ENCODE data around the gene PPP1R14B. TPM values are rescaled to one million over a fixed set of nuclear protein-coding genes. Genes with fewer than 3 reads are reported as not detected.

The PPP1R14B gene
- total and polyA plus RNA-seq, 2 of the 13 experiments (the other 11 are each of a cell fraction or from before 2014, with no cell fraction given), result 110 to 148 TPM

GRCh38 chr11:64227405-64227956 is 19.3 kb downstream of the PPP1R14B start:
- DNase-seq (ENCODE audit: low spot score) (no peak), ATAC-seq (no peak), FAIRE-seq (no peak)
- Histone ChIP-seq H3K4me2 (ENCODE audit: low read depth, low read length) (peak overlapping the region; percentile 96), H2AFZ (ENCODE audit: low read length) (no peak overlapping the region), H3K9me3 (ENCODE audit: low read length) (no peaks in the 10 kb centered on the region), H4K20me1 (ENCODE audit: insufficient read depth, low read length) (no peaks in the 10 kb centered on the region), H3K4me1 (ENCODE audit: insufficient read depth, low read length) (peaks cover 49% of the 10 kb centered on the region), H3K27me3 (ENCODE audit: control insufficient read depth in 1 of 2, insufficient read depth in 2 of 2, low read length in 2 of 2) (no peaks in the 10 kb centered on the region), H3K9ac (ENCODE audit: insufficient read depth, low read depth, low read length) (peak overlapping the region; percentile 77), H3K27ac (ENCODE audit: extremely low read length, insufficient read depth, low read length) (no peak overlapping the region), H3K4me3 (replicated peaks in 1 of 3; ENCODE audit: insufficient read depth in 1 of 3, low read depth in 2 of 3, low read length in 3 of 3) (peak overlapping the region; percentile 78 to 96 (median 82)), H3K79me2 (ENCODE audit: insufficient read depth, low read length) (no peaks in the 10 kb centered on the region), H3K36me3 (replicated peaks in 1 of 2; ENCODE audit: control insufficient read depth in 1 of 2, insufficient read depth in 2 of 2, low read length in 2 of 2) (peaks cover 0 to 3% of the 10 kb centered on the region in 2 experiments; a peak in 2 of 5 replicates)
- BruUV-seq (replicated peaks), result no TSS peak
- in situ Hi-C loops (cut with HindIII; ENCODE audit: extremely low pct_ligation_motif_present, low pct_unique_long_range_greater_than_20kb), result no loop called here
- 84% methylated on average over 3 of the region's 3 CpGs for WGBS (ENCODE audit: low lambda C conversion rate)
- intact Hi-C loops (cut with micrococcal nuclease; ENCODE audit: unreplicated experiment), result no loop called here
- POLR2A ChIA-PET, result interaction anchor here (0.8 to 3.3 kb wide), 7 partner anchors 10 to 78 kb away, joined by 3 to 27 read pairs (median 18); partner anchors contain the start of genes ESRRA, PPP1R14B and STIP1
- TF ChIP-seq, protein P1, sequence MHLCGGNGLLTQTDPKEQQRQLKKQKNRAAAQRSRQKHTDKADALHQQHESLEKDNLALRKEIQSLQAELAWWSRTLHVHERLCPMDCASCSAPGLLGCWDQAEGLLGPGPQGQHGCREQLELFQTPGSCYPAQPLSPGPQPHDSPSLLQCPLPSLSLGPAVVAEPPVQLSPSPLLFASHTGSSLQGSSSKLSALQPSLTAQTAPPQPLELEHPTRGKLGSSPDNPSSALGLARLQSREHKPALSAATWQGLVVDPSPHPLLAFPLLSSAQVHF (CRISPR knock-in tag; IDR thresholded peaks at IDR 0.05), result peak; percentile 6; the same call in 1 of the 2 replicates
- TF ChIP-seq CREB1 (IDR thresholded peaks at IDR 0.05), result no peak
- TF ChIP-seq CREB1 (CRISPR knock-in tag; IDR thresholded peaks at IDR 0.05), result no peak
- CTCF ChIA-PET (ENCODE audit: low intra/inter-chr PET ratio, low total read pairs), result no interaction called here

GRCh38 chr11:64226507-64227051 is 20.2 kb downstream of the PPP1R14B start:
- Histone ChIP-seq H3K4me1 (ENCODE audit: insufficient read depth, low read length) (peaks cover 40% of the 10 kb centered on the region), H3K9me3 (ENCODE audit: low read length) (no peaks in the 10 kb centered on the region), H4K20me1 (ENCODE audit: insufficient read depth, low read length) (no peaks in the 10 kb centered on the region), H3K79me2 (ENCODE audit: insufficient read depth, low read length) (no peaks in the 10 kb centered on the region), H3K27me3 (ENCODE audit: control insufficient read depth in 1 of 2, insufficient read depth in 2 of 2, low read length in 2 of 2) (no peaks in the 10 kb centered on the region), H3K4me3 (replicated peaks in 1 of 3; ENCODE audit: insufficient read depth in 1 of 3, low read depth in 2 of 3, low read length in 3 of 3) (peak overlapping the region; percentile 78 to 96 (median 82)), H3K27ac (ENCODE audit: extremely low read length, insufficient read depth, low read length) (peak overlapping the region; percentile 56), H3K4me2 (ENCODE audit: low read depth, low read length) (peak overlapping the region; percentile 96), H2AFZ (ENCODE audit: low read length) (no peak overlapping the region), H3K36me3 (replicated peaks in 1 of 2; ENCODE audit: control insufficient read depth in 1 of 2, insufficient read depth in 2 of 2, low read length in 2 of 2) (peaks cover 0 to 3% of the 10 kb centered on the region in 2 experiments; a peak in 2 of 5 replicates), H3K9ac (ENCODE audit: insufficient read depth, low read depth, low read length) (peak overlapping the region; percentile 77)
- ChIA-PET POLR2A (interaction anchor here (1.0 to 3.3 kb wide), 15 partner anchors 8 to 219 kb away, joined by 3 to 27 read pairs (median 7); partner anchors contain the start of genes ESRRA, FKBP2, PPP1R14B and PRDX5), CTCF (ENCODE audit: low intra/inter-chr PET ratio, low total read pairs) (no interaction called here)
- BruUV-seq (replicated peaks), result TSS peak; percentile 77
- FAIRE-seq, result no peak
- intact Hi-C loops (cut with micrococcal nuclease; ENCODE audit: unreplicated experiment), result no loop called here
- peak; percentile 50 for DNase-seq (ENCODE audit: low spot score)
- peak; percentile 42 for ATAC-seq
- in situ Hi-C loops (cut with HindIII; ENCODE audit: extremely low pct_ligation_motif_present, low pct_unique_long_range_greater_than_20kb), result no loop called here
- WGBS (ENCODE audit: low lambda C conversion rate), result 0% methylated on average over 8 of the region's 26 CpGs
- TF ChIP-seq CREB3 (CRISPR knock-in tag; IDR thresholded peaks at IDR 0.05), result no peak
- TF ChIP-seq ERF (CRISPR knock-in tag; IDR thresholded peaks at IDR 0.05), result peak; percentile 6
- TF ChIP-seq, protein P2, sequence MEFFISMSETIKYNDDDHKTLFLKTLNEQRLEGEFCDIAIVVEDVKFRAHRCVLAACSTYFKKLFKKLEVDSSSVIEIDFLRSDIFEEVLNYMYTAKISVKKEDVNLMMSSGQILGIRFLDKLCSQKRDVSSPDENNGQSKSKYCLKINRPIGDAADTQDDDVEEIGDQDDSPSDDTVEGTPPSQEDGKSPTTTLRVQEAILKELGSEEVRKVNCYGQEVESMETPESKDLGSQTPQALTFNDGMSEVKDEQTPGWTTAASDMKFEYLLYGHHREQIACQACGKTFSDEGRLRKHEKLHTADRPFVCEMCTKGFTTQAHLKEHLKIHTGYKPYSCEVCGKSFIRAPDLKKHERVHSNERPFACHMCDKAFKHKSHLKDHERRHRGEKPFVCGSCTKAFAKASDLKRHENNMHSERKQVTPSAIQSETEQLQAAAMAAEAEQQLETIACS (CRISPR knock-in tag; IDR thresholded peaks at IDR 0.05), result 0 out of 2 replicates have a peak, but pooled peaks have one; percentile 44
- no peak for TF ChIP-seq ZNF563 (CRISPR knock-in tag; IDR thresholded peaks at IDR 0.05)
- TF ChIP-seq RFXAP (CRISPR knock-in tag; IDR thresholded peaks at IDR 0.05; ENCODE audit: borderline replicate concordance), result 0 out of 2 replicates have a peak, but pooled peaks have one; percentile 46
- TF ChIP-seq ZNF253 (CRISPR knock-in tag; IDR thresholded peaks at IDR 0.05; ENCODE audit: borderline replicate concordance), result 0 out of 2 replicates have a peak, but pooled peaks have one; percentile 32
- 0 out of 2 replicates have a peak, but pooled peaks have one; percentile 19 for TF ChIP-seq ZNF264 (CRISPR knock-in tag; IDR thresholded peaks at IDR 0.05)
- no peak for TF ChIP-seq NR1H2 (CRISPR knock-in tag; IDR thresholded peaks at IDR 0.05; ENCODE audit: borderline replicate concordance, low read depth)
- no peak for TF ChIP-seq GRHL1 (CRISPR knock-in tag; conservative IDR thresholded peaks at IDR 0.05)

Measured in HepG2 (cell line).